ENCODE results near the gene KBTBD4.
"Not testable (repeated sequence)": the region's sequence is repeated elsewhere in the genome, so short reads cannot be mapped to it uniquely, and the experiment has no call there.

Gene KBTBD4

DNA sequence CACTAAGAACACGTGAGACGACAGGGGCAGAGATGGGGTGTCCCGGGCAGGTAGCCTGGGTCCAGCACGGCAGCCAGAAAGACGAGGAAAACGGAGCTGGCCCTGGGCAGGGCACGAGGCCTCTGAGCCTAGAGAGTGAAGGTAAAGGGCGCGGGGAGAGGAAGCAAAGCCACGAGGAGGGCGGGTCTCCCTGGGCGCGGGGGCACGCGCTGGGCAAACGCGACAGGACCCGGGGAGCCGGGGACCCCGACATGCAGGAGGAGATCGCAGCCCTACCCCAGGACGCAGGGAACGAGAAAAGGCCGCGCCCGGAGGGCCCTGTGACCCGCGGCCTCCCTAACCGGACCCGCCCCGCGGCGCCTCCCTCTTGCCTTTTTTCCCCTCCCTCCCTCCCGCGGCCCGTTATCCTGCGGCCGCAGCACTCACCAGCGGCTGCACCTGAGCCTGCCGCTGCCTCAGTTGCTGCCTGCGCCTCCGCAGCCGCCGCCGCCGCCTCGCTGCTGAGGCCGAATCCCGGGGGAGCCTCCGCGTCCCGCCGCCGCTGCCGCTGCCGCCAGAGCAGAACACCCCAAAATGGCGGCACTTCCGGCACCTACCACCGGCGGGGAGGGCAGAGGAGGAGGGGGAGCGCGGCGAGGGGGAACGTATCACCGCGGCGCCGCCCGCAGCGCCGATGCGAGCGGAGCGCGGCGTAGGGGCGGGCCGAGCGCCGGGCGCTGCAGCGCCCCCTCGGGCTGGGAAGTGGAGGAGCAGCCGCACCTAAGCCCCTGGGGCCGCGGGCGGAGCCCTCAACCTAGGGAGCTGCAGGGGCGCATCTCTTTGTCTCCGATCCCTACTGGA is 26.0 kb downstream of the KBTBD4 start, which contains the start of gene CELF1:
Gene CELF1, minus strand, starts transcription at position 567 of the 840 bp plus-strand sequence. CDS start 53,609 bp downstream, outside the sequence.
- DNase-seq (ENCODE audit: insufficient read length), result peak; percentile 86
- TF ChIP-seq POLR2A (IDR thresholded peaks at IDR 0.05; ENCODE audit: low read depth, low read length), result peak; percentile 71; the same call in 1 of the 2 replicates
- peak; percentile 47; the same call in 1 of the 2 replicates for TF ChIP-seq TAF1 (IDR thresholded peaks at IDR 0.05; ENCODE audit: borderline replicate concordance, low read depth, low read length)
- no peak; the same call in none of the 2 replicates for TF ChIP-seq POLR2AphosphoS5 (IDR thresholded peaks at IDR 0.05; ENCODE audit: low read depth, low read length)
- peak; percentile 97 for FAIRE-seq

- FAIRE-seq (no peak), DNase-seq (ENCODE audit: insufficient read length) (no peak)
- TF ChIP-seq POLR2A (IDR thresholded peaks at IDR 0.05; ENCODE audit: low read depth, low read length), result no peak
- no peak for TF ChIP-seq POLR2AphosphoS5 (IDR thresholded peaks at IDR 0.05; ENCODE audit: low read depth, low read length)
- TF ChIP-seq TAF1 (IDR thresholded peaks at IDR 0.05; ENCODE audit: borderline replicate concordance, low read depth, low read length), result no peak
These were observed 26.7 kb downstream of the KBTBD4 start for GRCh38 chr11:47552056-47552565.

GRCh38 chr11:47551086-47551485 is 27.7 kb downstream of the KBTBD4 start:
- no peak for TF ChIP-seq POLR2A (IDR thresholded peaks at IDR 0.05; ENCODE audit: low read depth, low read length)
- TF ChIP-seq TAF1 (IDR thresholded peaks at IDR 0.05; ENCODE audit: borderline replicate concordance, low read depth, low read length), result no peak
- TF ChIP-seq POLR2AphosphoS5 (IDR thresholded peaks at IDR 0.05; ENCODE audit: low read depth, low read length), result no peak
- DNase-seq (ENCODE audit: insufficient read length) (peak; percentile 31), FAIRE-seq (peak; percentile 84)

GRCh38 chr11:47550288-47551047 is 28.3 kb downstream of the KBTBD4 start:
- FAIRE-seq (peak; percentile 53), DNase-seq (ENCODE audit: insufficient read length) (no peak)
- no peak for TF ChIP-seq POLR2A (IDR thresholded peaks at IDR 0.05; ENCODE audit: low read depth, low read length)
- TF ChIP-seq TAF1 (IDR thresholded peaks at IDR 0.05; ENCODE audit: borderline replicate concordance, low read depth, low read length), result no peak
- no peak for TF ChIP-seq POLR2AphosphoS5 (IDR thresholded peaks at IDR 0.05; ENCODE audit: low read depth, low read length)

DNA sequence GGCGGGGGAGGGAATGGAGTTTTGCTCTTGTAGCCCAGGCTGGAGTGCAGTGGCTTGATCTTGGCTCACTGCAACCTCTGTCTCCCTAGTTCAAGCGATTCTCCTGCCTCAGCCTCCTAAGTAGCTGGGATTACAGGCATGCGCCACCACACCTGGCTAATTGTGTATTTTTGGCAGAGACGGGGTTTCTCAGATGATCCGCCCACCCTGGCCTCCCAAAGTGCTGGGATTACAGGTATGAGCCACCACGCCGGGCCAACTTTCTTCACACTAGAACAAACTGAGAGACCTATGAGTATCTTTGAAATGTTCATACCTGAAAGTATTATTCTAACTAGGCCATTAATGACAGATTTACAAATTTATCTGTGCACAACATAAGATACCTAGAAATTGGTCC is 32.5 kb downstream of the KBTBD4 start:
- FAIRE-seq; DNase-seq (ENCODE audit: insufficient read length): not testable (repeated sequence)

DNA sequence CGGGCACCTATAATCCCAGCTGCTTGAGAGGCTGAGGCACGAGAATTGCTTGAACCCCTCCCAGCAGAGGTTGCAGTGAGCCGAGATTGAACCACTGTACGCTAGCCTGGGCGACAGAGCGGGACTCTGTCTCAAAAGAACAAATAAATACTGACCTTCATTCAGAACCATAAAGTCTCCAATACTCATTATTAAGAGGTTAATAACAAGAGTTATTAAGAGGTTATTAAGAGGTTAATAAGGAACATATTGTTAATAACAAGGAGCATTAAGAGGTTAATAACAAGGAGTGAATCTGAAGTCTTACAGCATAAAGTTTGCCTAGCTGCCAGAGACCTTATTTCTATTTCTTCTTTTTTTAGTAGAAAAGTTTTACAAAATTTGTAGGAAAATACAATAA is 33.5 kb downstream of the KBTBD4 start:
- no peak for TF ChIP-seq POLR2AphosphoS5 (IDR thresholded peaks at IDR 0.05; ENCODE audit: low read depth, low read length)
- no peak for TF ChIP-seq TAF1 (IDR thresholded peaks at IDR 0.05; ENCODE audit: borderline replicate concordance, low read depth, low read length)
- TF ChIP-seq POLR2A (IDR thresholded peaks at IDR 0.05; ENCODE audit: low read depth, low read length), result no peak
- no peak for FAIRE-seq
- DNase-seq (ENCODE audit: insufficient read length), result no peak

DNA sequence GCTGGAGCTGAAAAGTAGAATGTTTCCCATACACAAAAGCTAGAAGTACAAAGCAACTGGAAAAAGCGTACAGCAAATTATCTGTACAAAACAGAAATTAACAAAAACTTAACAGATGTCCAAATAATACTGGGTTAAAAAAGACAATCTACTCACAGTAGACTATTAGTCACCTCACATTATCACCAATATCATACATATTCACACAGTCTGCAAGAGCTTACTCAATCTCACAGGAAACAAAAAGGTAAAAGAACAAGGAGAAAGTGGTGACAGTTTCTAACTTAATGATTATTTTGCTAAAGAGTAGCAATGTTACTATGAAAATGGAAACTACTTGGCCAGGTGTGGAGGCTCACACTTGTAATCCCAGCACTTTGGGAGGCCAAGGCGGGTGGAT is 37.7 kb downstream of the KBTBD4 start:
- DNase-seq (ENCODE audit: insufficient read length) (no peak), FAIRE-seq (no peak)
- no peak for TF ChIP-seq POLR2A (IDR thresholded peaks at IDR 0.05; ENCODE audit: low read depth, low read length)
- no peak for TF ChIP-seq TAF1 (IDR thresholded peaks at IDR 0.05; ENCODE audit: borderline replicate concordance, low read depth, low read length)
- TF ChIP-seq POLR2AphosphoS5 (IDR thresholded peaks at IDR 0.05; ENCODE audit: low read depth, low read length), result no peak

DNA sequence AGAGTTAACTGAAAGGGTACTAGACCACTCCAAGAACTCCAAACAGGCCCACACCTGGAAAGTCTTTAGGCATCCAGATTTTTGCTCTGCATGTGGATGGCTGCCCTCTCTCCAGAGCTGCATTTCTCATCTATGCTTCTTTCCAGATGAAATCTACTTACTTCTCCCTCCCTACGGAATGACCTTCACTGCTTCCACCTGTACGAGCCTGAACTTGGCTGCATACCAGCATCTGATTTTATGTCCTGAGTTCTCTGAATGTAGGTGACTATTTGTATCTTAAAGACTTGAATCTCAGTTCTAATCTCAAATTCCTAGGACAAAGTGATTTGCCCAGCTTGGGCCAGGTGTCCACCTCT is 39.1 kb downstream of the KBTBD4 start:
- FAIRE-seq (no peak), DNase-seq (ENCODE audit: insufficient read length) (no peak)
- TF ChIP-seq POLR2A (IDR thresholded peaks at IDR 0.05; ENCODE audit: low read depth, low read length), result no peak
- TF ChIP-seq TAF1 (IDR thresholded peaks at IDR 0.05; ENCODE audit: borderline replicate concordance, low read depth, low read length), result no peak
- no peak for TF ChIP-seq POLR2AphosphoS5 (IDR thresholded peaks at IDR 0.05; ENCODE audit: low read depth, low read length)

- DNase-seq (ENCODE audit: insufficient read length), result no peak
- TF ChIP-seq POLR2A (IDR thresholded peaks at IDR 0.05; ENCODE audit: low read depth, low read length), result no peak
- no peak for TF ChIP-seq POLR2AphosphoS5 (IDR thresholded peaks at IDR 0.05; ENCODE audit: low read depth, low read length)
- no peak for TF ChIP-seq TAF1 (IDR thresholded peaks at IDR 0.05; ENCODE audit: borderline replicate concordance, low read depth, low read length)
- FAIRE-seq, result no peak
These were observed 39.8 kb downstream of the KBTBD4 start for GRCh38 chr11:47538741-47539565.

DNA sequence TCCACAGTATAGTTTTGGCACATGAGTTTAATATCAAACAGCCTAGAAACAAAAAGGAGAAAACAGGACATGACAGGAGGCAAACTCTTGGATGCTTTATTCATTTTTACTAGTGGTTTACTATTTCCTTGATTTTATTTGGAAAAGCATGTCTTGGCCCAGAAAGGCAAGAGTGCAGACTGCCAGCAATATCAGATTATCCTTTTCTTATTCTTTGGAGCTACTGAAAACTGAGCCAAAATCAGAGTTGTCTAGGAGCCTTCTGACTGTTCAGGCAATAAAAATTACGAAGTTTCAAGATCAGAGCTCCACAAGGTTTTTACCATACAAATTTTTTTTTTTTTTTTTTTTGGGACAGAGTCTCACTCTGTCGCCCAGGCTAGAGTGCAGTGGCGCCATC is 41.9 kb downstream of the KBTBD4 start:
- DNase-seq (ENCODE audit: insufficient read length) (no peak), FAIRE-seq (no peak)
- TF ChIP-seq POLR2A (IDR thresholded peaks at IDR 0.05; ENCODE audit: low read depth, low read length), result no peak
- no peak for TF ChIP-seq POLR2AphosphoS5 (IDR thresholded peaks at IDR 0.05; ENCODE audit: low read depth, low read length)
- no peak for TF ChIP-seq TAF1 (IDR thresholded peaks at IDR 0.05; ENCODE audit: borderline replicate concordance, low read depth, low read length)

DNA sequence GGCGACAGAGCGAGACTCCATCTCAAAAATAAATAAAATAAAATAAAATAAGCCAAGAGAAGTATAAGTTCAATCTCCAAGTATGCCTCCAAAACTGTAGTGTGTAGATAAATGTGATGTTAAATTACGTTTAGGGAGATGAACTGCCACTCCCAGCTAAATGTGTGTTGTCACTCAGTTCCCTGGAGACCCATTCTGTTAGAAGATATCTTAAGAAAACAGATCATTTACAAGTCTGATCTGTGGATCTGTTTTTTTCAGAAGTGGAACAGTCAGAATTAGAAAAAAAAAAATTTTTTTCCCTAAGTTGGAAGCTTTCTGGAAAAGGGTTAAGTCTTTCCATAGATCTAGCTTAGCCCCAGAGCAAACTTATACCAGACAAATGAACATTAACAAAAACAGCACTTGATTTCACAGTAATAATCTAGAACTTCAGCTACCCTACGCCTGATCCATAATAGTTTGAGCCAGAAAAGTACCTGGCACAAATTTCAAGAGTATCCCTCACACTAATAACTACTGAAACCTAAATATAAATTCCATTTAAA is 44.0 kb downstream of the KBTBD4 start:
- FAIRE-seq (peak; percentile 54), DNase-seq (ENCODE audit: insufficient read length) (no peak)
- TF ChIP-seq TAF1 (IDR thresholded peaks at IDR 0.05; ENCODE audit: borderline replicate concordance, low read depth, low read length) (no peak), POLR2AphosphoS5 (IDR thresholded peaks at IDR 0.05; ENCODE audit: low read depth, low read length) (no peak), POLR2A (IDR thresholded peaks at IDR 0.05; ENCODE audit: low read depth, low read length) (no peak)

Data from GM12892 (cell line).